ENCODE measurements around the gene SLC4A9. TPM values are rescaled to one million over a fixed set of nuclear protein-coding genes. Genes with fewer than 3 reads are reported as not detected.

The SLC4A9 gene
- polyA plus RNA-seq, 3 donors, result 0.28 TPM; not detected in 2

GRCh38 chr5:140311011-140311467 is 49.0 kb upstream of the SLC4A9 start:
- H3K4me3 ChIP-seq (replicated peaks in 1 of 3; ENCODE audit: low read depth in 2 of 3, low read length in 3 of 3), result no peak overlapping the region
- no peaks in the 10 kb centered on the region for H3K27me3 ChIP-seq (ENCODE audit: control insufficient read depth in 2 of 2, insufficient read depth in 2 of 2, low read length in 2 of 2)
- WGBS (ENCODE audit: insufficient coverage), result 90% methylated on average over 2 of the region's 5 CpGs
- intact Hi-C loops (cut with micrococcal nuclease), result loop anchor here in 1 of 2 donors (5.0 kb wide), 1 partner anchor 39 kb away; no protein-coding TSS in a partner anchor
- peaks cover 28 to 31% of the 10 kb centered on the region in 2 donors for H3K4me1 ChIP-seq (ENCODE audit: control insufficient read depth in 1 of 2, insufficient read depth in 2 of 2, low read length in 2 of 2)
- H3K4me2 ChIP-seq (replicated peaks; ENCODE audit: extremely low read depth, low read length, poor library complexity, severe bottlenecking), result no peak overlapping the region
- peaks cover 0 to 3% of the 10 kb centered on the region in 2 donors for H3K36me3 Mint-ChIP-seq
- no peaks in the 10 kb centered on the region for H4K20me1 ChIP-seq (ENCODE audit: insufficient read depth, low read length)
- no peaks in the 10 kb centered on the region for H3K79me2 ChIP-seq (ENCODE audit: insufficient read depth, low read length)
- H3K9me3 Mint-ChIP-seq, result no peaks in the 10 kb centered on the region
- H3K27ac ChIP-seq (ENCODE audit: low read depth in 1 of 2, low read length in 2 of 2), result no peak overlapping the region
- H3K4me1 Mint-ChIP-seq, result peaks cover 37% of the 10 kb centered on the region
- no peak overlapping the region for H3K4me3 Mint-ChIP-seq
- H3K27me3 Mint-ChIP-seq (ENCODE audit: low read depth in 3 of 3), result peaks cover 0 to 2% (median 1%) of the 10 kb centered on the region in 3 donors
- DNase-seq, result no peak
- H3K36me3 ChIP-seq (replicated peaks in 1 of 2; ENCODE audit: control insufficient read depth in 1 of 2, insufficient read depth in 2 of 2, low read length in 2 of 2), result no peaks in the 10 kb centered on the region
- H3K27ac Mint-ChIP-seq, result peak overlapping the region in 1 of 7 donors; percentile 45
- no peak overlapping the region for H3K9ac ChIP-seq (ENCODE audit: insufficient read depth, low read length, poor library complexity, severe bottlenecking)
- H2AFZ ChIP-seq (ENCODE audit: insufficient read depth, low read depth, low read length, poor library complexity, severe bottlenecking), result no peak overlapping the region
- TF ChIP-seq CTCF (IDR thresholded peaks at IDR 0.05), result no peak
- no peaks in the 10 kb centered on the region for H3K9me3 ChIP-seq (replicated peaks in 1 of 2; ENCODE audit: control insufficient read depth in 1 of 2, insufficient read depth in 1 of 2, low read length in 2 of 2)

GRCh38 chr5:140312067-140312790 is 47.8 kb upstream of the SLC4A9 start:
- H3K9me3 ChIP-seq (replicated peaks in 1 of 2; ENCODE audit: control insufficient read depth in 1 of 2, insufficient read depth in 1 of 2, low read length in 2 of 2), result no peaks in the 10 kb centered on the region
- Mint-ChIP-seq H3K9me3 (no peaks in the 10 kb centered on the region), H3K4me3 (peak overlapping the region; percentile 57 to 71), H3K36me3 (peaks cover 0 to 3% of the 10 kb centered on the region in 2 donors), H3K27me3 (ENCODE audit: low read depth in 3 of 3) (peaks cover 0 to 2% (median 1%) of the 10 kb centered on the region in 3 donors), H3K27ac (peak overlapping the region in 6 of 7 donors; percentile 24 to 86 (median 78)), H3K4me1 (peaks cover 32% of the 10 kb centered on the region)
- H4K20me1 ChIP-seq (ENCODE audit: insufficient read depth, low read length), result no peaks in the 10 kb centered on the region
- intact Hi-C loops (cut with micrococcal nuclease), result loop anchor here in 1 of 2 donors (2.0 to 5.0 kb wide), 2 partner anchors 15 to 40 kb away; no protein-coding TSS in a partner anchor
- peak overlapping the region; percentile 47 for H3K4me2 ChIP-seq (replicated peaks; ENCODE audit: extremely low read depth, low read length, poor library complexity, severe bottlenecking)
- 8% methylated on average over 4 of the region's 4 CpGs for WGBS (ENCODE audit: insufficient coverage)
- H2AFZ ChIP-seq (ENCODE audit: insufficient read depth, low read depth, low read length, poor library complexity, severe bottlenecking), result no peak overlapping the region
- H3K4me1 ChIP-seq (ENCODE audit: control insufficient read depth in 1 of 2, insufficient read depth in 2 of 2, low read length in 2 of 2), result peaks cover 28 to 31% of the 10 kb centered on the region in 2 donors
- TF ChIP-seq CTCF (IDR thresholded peaks at IDR 0.05), result no peak
- H3K9ac ChIP-seq (ENCODE audit: insufficient read depth, low read length, poor library complexity, severe bottlenecking), result no peak overlapping the region
- no peaks in the 10 kb centered on the region for H3K79me2 ChIP-seq (ENCODE audit: insufficient read depth, low read length)
- H3K27me3 ChIP-seq (ENCODE audit: control insufficient read depth in 2 of 2, insufficient read depth in 2 of 2, low read length in 2 of 2), result no peaks in the 10 kb centered on the region
- H3K4me3 ChIP-seq (replicated peaks in 1 of 3; ENCODE audit: low read depth in 2 of 3, low read length in 3 of 3), result peak overlapping the region in 1 of 3 experiments; percentile 22
- H3K36me3 ChIP-seq (replicated peaks in 1 of 2; ENCODE audit: control insufficient read depth in 1 of 2, insufficient read depth in 2 of 2, low read length in 2 of 2), result no peaks in the 10 kb centered on the region
- peak; percentile 54 to 79 (median 71) for DNase-seq
- H3K27ac ChIP-seq (ENCODE audit: low read depth in 1 of 2, low read length in 2 of 2), result peak overlapping the region in 1 of 2 donors; percentile 46

Measured in CD14-positive monocyte (primary cell).